ENCODE data around the gene VWDE.
"Not testable (repeated sequence)": the region's sequence is repeated elsewhere in the genome, so short reads cannot be mapped to it uniquely, and the experiment has no call there.

DNA sequence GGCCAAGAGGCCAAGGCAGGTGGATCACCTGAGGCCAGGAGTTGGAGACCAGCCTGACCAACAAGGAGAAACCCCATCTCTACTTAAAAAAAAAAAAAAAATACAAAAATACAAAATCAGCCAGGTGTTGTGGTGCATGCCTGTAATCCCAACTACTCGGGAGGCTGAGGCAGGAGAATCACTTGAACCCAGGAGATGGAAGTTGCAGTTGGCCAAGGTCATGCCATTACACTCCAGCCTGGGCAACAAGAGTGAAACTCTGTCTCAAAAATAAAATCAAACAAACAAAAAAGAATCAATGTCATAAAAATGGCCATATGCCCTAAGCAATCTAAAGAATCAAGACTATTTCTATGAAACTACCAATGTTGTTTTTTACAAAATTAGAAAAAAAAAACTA is 7.0 kb downstream of the VWDE start:
- TF ChIP-seq EP300 (IDR thresholded peaks at IDR 0.05): not testable (repeated sequence)
- TF ChIP-seq, protein P1, sequence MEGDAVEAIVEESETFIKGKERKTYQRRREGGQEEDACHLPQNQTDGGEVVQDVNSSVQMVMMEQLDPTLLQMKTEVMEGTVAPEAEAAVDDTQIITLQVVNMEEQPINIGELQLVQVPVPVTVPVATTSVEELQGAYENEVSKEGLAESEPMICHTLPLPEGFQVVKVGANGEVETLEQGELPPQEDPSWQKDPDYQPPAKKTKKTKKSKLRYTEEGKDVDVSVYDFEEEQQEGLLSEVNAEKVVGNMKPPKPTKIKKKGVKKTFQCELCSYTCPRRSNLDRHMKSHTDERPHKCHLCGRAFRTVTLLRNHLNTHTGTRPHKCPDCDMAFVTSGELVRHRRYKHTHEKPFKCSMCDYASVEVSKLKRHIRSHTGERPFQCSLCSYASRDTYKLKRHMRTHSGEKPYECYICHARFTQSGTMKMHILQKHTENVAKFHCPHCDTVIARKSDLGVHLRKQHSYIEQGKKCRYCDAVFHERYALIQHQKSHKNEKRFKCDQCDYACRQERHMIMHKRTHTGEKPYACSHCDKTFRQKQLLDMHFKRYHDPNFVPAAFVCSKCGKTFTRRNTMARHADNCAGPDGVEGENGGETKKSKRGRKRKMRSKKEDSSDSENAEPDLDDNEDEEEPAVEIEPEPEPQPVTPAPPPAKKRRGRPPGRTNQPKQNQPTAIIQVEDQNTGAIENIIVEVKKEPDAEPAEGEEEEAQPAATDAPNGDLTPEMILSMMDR (IDR thresholded peaks at IDR 0.05): not testable (repeated sequence)

All from upper lobe of left lung (tissue), 4 donors.